Measurements from ENCODE around the gene TSN.
A peak's percentile ranks its signal among the peaks of the same experiment; 100 is the strongest.

TSN gene

DNA sequence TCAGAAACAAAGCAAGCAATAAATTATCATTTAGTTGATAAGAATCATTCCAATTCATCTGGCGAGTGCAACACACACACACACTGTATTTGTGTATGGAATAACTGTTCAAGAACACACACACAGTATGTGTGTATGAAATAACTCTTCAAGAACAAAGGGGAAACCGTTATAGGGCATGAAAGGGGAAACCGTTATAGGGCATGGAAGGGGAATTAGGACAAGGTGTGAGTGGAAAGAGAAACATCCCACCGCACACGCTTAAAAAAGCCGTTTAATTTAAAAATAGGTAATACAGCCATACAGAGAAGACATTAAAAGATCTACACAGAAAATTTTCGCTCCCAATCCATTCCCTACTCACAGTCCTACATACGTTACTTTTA lies 607 bp upstream of the TSN start:
- H3K27ac ChIP-seq (replicated peaks) = peak overlapping the region; percentile 83
- TF ChIP-seq SPI1 (IDR thresholded peaks at IDR 0.05; ENCODE audit: borderline replicate concordance, low read depth) (0 out of 2 replicates have a peak, but pooled peaks have one; percentile 21), GABPA (IDR thresholded peaks at IDR 0.05; ENCODE audit: low read depth) (no peak), POLR2AphosphoS5 (IDR thresholded peaks at IDR 0.05; ENCODE audit: low read depth) (no peak)
- TF ChIP-seq, protein P1, sequence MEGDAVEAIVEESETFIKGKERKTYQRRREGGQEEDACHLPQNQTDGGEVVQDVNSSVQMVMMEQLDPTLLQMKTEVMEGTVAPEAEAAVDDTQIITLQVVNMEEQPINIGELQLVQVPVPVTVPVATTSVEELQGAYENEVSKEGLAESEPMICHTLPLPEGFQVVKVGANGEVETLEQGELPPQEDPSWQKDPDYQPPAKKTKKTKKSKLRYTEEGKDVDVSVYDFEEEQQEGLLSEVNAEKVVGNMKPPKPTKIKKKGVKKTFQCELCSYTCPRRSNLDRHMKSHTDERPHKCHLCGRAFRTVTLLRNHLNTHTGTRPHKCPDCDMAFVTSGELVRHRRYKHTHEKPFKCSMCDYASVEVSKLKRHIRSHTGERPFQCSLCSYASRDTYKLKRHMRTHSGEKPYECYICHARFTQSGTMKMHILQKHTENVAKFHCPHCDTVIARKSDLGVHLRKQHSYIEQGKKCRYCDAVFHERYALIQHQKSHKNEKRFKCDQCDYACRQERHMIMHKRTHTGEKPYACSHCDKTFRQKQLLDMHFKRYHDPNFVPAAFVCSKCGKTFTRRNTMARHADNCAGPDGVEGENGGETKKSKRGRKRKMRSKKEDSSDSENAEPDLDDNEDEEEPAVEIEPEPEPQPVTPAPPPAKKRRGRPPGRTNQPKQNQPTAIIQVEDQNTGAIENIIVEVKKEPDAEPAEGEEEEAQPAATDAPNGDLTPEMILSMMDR (IDR thresholded peaks at IDR 0.05; ENCODE audit: insufficient read depth, low read length) = no peak
- H3K27me3 ChIP-seq (ENCODE audit: insufficient read depth, poor library complexity, severe bottlenecking) = no peaks in the 10 kb centered on the region
- DNase-seq (ENCODE audit: low read depth in 1 of 2, low spot score in 1 of 2) = no peak
- peak overlapping the region; percentile 86 for H3K4me3 ChIP-seq (replicated peaks; ENCODE audit: insufficient read depth, low read length)

DNA sequence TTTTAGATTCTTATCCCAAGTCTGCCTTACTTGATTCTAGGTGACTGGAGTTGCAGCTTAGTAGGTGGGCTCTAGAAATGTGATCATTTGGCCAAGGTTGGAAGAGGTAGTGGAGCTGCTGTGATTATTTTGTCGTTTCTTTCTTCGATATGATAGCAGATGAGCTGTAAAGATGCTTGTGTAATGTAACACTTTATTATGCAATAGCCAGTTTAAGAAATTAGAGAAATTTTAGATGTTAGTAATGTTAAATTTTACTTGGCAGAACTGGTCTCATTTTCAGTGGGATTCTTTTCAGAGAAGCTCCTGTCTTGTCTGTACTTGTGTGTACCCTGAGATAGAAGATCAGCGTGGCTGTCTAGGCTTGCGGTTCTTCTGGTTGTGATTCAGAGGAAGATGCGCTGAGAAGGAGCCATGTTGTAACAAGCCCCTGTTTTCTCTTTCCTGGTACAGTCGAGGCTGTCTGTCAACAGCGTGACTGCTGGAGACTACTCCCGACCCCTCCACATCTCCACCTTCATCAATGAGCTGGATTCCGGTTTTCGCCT lies 9.3 kb downstream of the TSN start:
- Histone ChIP-seq H3K4me3 (replicated peaks; ENCODE audit: insufficient read depth, low read length) (no peak overlapping the region), H3K27me3 (ENCODE audit: insufficient read depth, poor library complexity, severe bottlenecking) (no peaks in the 10 kb centered on the region), H3K27ac (replicated peaks) (no peak overlapping the region)
- DNase-seq (ENCODE audit: low read depth in 1 of 2, low spot score in 1 of 2) = no peak
- TF ChIP-seq, protein P1 (IDR thresholded peaks at IDR 0.05; ENCODE audit: insufficient read depth, low read length) = no peak
- TF ChIP-seq SPI1 (IDR thresholded peaks at IDR 0.05; ENCODE audit: borderline replicate concordance, low read depth) (no peak), GABPA (IDR thresholded peaks at IDR 0.05; ENCODE audit: low read depth) (no peak), POLR2AphosphoS5 (IDR thresholded peaks at IDR 0.05; ENCODE audit: low read depth) (no peak)
- TF ChIP-seq, protein P2, sequence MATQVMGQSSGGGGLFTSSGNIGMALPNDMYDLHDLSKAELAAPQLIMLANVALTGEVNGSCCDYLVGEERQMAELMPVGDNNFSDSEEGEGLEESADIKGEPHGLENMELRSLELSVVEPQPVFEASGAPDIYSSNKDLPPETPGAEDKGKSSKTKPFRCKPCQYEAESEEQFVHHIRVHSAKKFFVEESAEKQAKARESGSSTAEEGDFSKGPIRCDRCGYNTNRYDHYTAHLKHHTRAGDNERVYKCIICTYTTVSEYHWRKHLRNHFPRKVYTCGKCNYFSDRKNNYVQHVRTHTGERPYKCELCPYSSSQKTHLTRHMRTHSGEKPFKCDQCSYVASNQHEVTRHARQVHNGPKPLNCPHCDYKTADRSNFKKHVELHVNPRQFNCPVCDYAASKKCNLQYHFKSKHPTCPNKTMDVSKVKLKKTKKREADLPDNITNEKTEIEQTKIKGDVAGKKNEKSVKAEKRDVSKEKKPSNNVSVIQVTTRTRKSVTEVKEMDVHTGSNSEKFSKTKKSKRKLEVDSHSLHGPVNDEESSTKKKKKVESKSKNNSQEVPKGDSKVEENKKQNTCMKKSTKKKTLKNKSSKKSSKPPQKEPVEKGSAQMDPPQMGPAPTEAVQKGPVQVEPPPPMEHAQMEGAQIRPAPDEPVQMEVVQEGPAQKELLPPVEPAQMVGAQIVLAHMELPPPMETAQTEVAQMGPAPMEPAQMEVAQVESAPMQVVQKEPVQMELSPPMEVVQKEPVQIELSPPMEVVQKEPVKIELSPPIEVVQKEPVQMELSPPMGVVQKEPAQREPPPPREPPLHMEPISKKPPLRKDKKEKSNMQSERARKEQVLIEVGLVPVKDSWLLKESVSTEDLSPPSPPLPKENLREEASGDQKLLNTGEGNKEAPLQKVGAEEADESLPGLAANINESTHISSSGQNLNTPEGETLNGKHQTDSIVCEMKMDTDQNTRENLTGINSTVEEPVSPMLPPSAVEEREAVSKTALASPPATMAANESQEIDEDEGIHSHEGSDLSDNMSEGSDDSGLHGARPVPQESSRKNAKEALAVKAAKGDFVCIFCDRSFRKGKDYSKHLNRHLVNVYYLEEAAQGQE (IDR thresholded peaks at IDR 0.05; ENCODE audit: insufficient replicate concordance, low read depth) = no peak

DNA sequence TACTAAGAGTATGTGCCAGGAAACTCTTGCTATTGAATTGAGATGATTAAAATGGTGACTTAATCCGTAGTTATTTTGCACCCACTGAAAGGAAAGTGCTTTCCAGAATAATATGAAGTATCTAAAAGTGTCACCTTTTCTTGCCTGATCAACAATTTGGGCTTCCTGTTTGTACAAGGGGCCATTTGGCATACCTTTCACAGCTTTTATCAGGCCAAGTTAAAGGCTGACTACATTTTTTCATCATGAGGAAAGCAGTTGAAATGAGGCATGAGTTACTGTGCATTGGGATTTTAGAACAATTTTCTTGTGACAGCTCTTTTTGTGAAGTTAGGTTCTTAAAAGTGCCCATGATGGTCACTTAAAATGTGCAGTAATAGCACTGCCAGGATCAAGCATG lies 11.2 kb downstream of the TSN start:
- no peak for DNase-seq (ENCODE audit: low read depth in 1 of 2, low spot score in 1 of 2)
- H3K27ac ChIP-seq (replicated peaks) = no peak overlapping the region
- TF ChIP-seq SPI1 (IDR thresholded peaks at IDR 0.05; ENCODE audit: borderline replicate concordance, low read depth) (no peak), GABPA (IDR thresholded peaks at IDR 0.05; ENCODE audit: low read depth) (no peak), POLR2AphosphoS5 (IDR thresholded peaks at IDR 0.05; ENCODE audit: low read depth) (no peak)
- TF ChIP-seq, protein P1 (IDR thresholded peaks at IDR 0.05; ENCODE audit: insufficient read depth, low read length) = no peak
- TF ChIP-seq, protein P2 (IDR thresholded peaks at IDR 0.05; ENCODE audit: insufficient replicate concordance, low read depth) = no peak
- no peak overlapping the region for H3K4me3 ChIP-seq (replicated peaks; ENCODE audit: insufficient read depth, low read length)
- no peaks in the 10 kb centered on the region for H3K27me3 ChIP-seq (ENCODE audit: insufficient read depth, poor library complexity, severe bottlenecking)
